HG03045 (cell line): Measurements from ENCODE around the gene MAP1S.
"Not testable (repeated sequence)": the region's sequence is repeated elsewhere in the genome, so short reads cannot be mapped to it uniquely, and the experiment has no call there.

ENCODE experiments used
- ATAC-seq: cut with Tn5 transposase; IDR thresholded peaks from one replicate; pipeline ENCODE4 v1.9.1; 2021; ENCODE audit warnings: mild to moderate bottlenecking, moderate library complexity; ENCODE audit not compliant: unreplicated experiment

The MAP1S gene

GRCh38 chr19:17755977-17756670 lies 36.8 kb downstream of the MAP1S start:
- no peak for ATAC-seq

GRCh38 chr19:17757125-17757524 lies 37.8 kb downstream of the MAP1S start:
- no peak for ATAC-seq

- no peak for ATAC-seq
Observed at GRCh38 chr19:17758515-17758914, 39.2 kb downstream of the MAP1S start.

- ATAC-seq: no peak
Observed at GRCh38 chr19:17761148-17761547, 41.9 kb downstream of the MAP1S start.

- ATAC-seq: no peak
Observed at GRCh38 chr19:17762505-17763229, 43.4 kb downstream of the MAP1S start.

DNA sequence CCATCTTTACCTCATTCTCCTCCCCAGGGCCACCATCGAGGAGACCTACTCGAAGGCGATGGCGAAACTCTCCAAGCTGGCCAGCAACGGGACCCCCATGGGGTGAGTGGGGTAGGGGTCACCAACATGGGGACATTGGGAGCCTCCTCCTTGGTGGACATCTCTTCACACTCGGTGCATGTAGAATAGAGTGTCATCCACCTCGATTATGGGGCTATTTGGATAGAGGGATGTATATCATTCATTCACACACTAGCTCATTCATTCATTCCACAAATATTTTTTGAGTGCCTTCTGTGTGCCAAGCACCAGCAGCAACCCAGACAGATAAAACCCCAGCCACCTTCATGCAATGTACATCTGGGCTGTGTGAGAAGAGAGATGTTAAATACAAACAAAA lies 45.1 kb downstream of the MAP1S start:
- ATAC-seq: no peak

- ATAC-seq: no peak
Observed at GRCh38 chr19:17765069-17765618, 45.9 kb downstream of the MAP1S start.

- ATAC-seq: no peak
Observed at GRCh38 chr19:17766543-17767131, 47.4 kb downstream of the MAP1S start.

DNA sequence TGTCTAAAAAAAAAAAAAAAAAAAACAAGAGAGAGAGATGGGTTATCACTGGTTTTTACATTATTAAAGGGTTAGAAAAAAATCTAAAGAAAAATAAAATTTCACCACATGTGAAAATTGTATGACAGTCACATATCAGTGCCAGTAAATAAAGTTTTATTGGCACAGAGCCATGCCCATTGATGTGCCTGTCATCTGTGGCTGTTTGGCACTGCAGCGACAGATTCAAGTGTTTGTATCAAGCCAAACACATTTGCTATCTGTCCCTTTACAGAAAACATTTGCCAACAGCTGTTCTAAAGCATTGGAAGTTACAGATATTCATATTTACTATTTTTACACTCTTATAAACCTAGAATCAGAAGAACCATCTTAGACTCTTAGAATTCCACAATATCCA lies 48.3 kb downstream of the MAP1S start:
- no peak for ATAC-seq

DNA sequence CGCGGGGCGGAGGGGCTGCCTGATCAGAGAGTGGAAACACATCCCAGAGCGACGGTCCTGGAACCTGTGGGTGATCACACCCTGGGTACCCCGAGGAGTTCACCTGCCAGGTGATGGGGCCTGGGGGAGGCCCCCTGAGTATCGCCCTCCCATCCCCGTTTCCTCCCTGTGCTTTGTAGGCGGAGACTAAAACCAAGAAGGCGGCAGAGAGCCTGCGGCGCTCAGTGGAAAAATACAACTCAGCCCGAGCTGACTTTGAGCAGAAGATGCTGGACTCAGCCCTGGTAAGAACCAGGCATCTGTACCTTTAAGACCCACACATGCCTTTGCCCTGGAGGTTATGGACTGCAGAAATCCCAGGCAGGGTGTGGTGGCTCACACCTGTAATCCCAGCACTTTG lies 51.3 kb downstream of the MAP1S start:
- no peak for ATAC-seq

DNA sequence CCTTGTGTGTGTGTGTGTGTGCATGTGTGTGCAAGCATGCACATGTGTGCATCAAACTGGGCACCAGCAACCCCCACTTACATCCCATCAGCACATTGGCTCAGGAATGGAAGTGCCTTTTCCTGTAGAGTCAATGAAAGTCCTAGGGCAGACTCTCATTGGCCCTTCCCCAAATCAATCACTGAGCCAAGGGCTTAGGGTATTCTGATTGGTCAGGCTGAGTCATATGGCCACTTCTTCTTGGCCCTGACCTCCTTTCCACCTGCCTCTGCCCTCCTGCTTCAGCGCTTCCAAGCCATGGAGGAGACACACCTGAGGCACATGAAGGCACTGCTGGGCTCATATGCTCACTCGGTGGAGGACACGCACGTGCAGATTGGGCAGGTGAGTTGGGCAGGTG lies 52.9 kb downstream of the MAP1S start:
- no peak for ATAC-seq

- ATAC-seq: no peak
Observed at GRCh38 chr19:17775245-17775927, 56.1 kb downstream of the MAP1S start.

GRCh38 chr19:17775991-17776803 lies 56.9 kb downstream of the MAP1S start:
- ATAC-seq: peak; percentile 65

GRCh38 chr19:17777840-17778239 lies 58.6 kb downstream of the MAP1S start:
- not testable (repeated sequence) for ATAC-seq

DNA sequence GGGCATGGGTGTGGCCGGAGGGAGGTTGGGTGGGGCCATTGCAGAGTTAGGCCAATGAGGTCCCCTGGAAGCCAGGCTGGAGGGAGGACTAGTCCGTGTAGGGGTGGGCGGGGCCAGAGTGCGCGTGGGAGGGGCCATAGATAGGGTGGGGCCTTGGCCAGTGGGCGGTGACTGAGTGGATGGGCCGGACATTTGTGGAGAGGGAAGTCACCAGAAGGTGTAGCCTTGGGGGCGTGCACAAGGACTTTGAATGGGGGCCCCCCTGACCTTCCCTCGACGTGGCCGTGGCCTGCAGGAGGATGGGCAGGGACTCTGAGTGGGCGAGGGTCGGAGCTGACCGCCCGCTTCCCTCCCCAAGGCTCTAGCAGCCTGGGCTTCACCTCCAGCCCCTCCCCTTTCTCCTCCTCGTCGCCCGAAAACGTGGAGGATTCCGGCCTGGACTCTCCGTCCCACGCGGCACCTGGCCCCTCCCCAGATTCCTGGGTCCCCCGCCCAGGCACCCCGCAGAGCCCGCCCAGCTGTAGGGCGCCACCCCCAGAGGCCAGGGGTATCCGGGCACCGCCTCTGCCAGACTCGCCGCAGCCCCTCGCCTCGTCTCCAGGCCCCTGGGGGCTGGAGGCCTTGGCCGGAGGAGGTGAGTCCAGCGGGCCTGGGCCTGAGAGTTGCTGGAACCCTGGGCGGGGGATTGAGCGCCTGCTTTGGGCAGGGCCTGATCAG lies 59.1 kb downstream of the MAP1S start:
- no peak for ATAC-seq

- ATAC-seq: no peak
Observed at GRCh38 chr19:17778968-17779929, 60.0 kb downstream of the MAP1S start.

GRCh38 chr19:17780781-17781180 lies 61.5 kb downstream of the MAP1S start:
- no peak for ATAC-seq

GRCh38 chr19:17783721-17784120 lies 64.4 kb downstream of the MAP1S start:
- not testable (repeated sequence) for ATAC-seq
